Inferior parietal cortex (tissue), 1 donor: ENCODE data around the gene SLC6A6.

Experiments used
- DNase-seq: peaks from one replicate; pipeline ENCODE4 v3.0.0-alpha.2; 2016; ENCODE audit errors: extremely low spot score

Gene SLC6A6

GRCh38 chr3:14418296-14419250 lies 16.2 kb downstream of the SLC6A6 start:
- no peak for DNase-seq

GRCh38 chr3:14422016-14422963 lies 19.9 kb downstream of the SLC6A6 start:
- no peak for DNase-seq

GRCh38 chr3:14423197-14423743 lies 20.9 kb downstream of the SLC6A6 start:
- DNase-seq: no peak

- DNase-seq: no peak
These were observed 21.6 kb downstream of the SLC6A6 start for GRCh38 chr3:14423963-14424362.

- no peak for DNase-seq
These were observed 22.5 kb downstream of the SLC6A6 start for GRCh38 chr3:14424711-14425580.

GRCh38 chr3:14425581-14426304 lies 23.3 kb downstream of the SLC6A6 start:
- no peak for DNase-seq

- no peak for DNase-seq
These were observed 23.9 kb downstream of the SLC6A6 start for GRCh38 chr3:14426305-14426620.

- no peak for DNase-seq
These were observed 26.0 kb downstream of the SLC6A6 start for GRCh38 chr3:14428087-14429033.

- no peak for DNase-seq
These were observed 26.8 kb downstream of the SLC6A6 start for GRCh38 chr3:14429237-14429636.

- no peak for DNase-seq
These were observed 27.2 kb downstream of the SLC6A6 start for GRCh38 chr3:14429640-14430039.

- no peak for DNase-seq
These were observed 27.6 kb downstream of the SLC6A6 start for GRCh38 chr3:14430053-14430452.

- no peak for DNase-seq
These were observed 28.5 kb downstream of the SLC6A6 start for GRCh38 chr3:14430706-14431451.

- DNase-seq: no peak
These were observed 29.1 kb downstream of the SLC6A6 start for GRCh38 chr3:14431452-14431916.

- peak; percentile 75 for DNase-seq
These were observed 29.8 kb downstream of the SLC6A6 start for GRCh38 chr3:14431917-14432834.

GRCh38 chr3:14433106-14433505 lies 30.7 kb downstream of the SLC6A6 start:
- DNase-seq: no peak

GRCh38 chr3:14434126-14434497 lies 31.7 kb downstream of the SLC6A6 start:
- no peak for DNase-seq

GRCh38 chr3:14434498-14435151 lies 32.2 kb downstream of the SLC6A6 start:
- no peak for DNase-seq
